ENCODE data around the gene CPT1A.

The CPT1A gene

GRCh38 chr11:68831124-68831523, 10.6 kb downstream of the CPT1A start:
- DNase-seq (ENCODE audit: low read depth in 2 of 2), result no peak
- no peak overlapping the region for H3K4me3 ChIP-seq (replicated peaks in 1 of 2; ENCODE audit: low read depth in 2 of 2, low read length in 2 of 2)

DNA sequence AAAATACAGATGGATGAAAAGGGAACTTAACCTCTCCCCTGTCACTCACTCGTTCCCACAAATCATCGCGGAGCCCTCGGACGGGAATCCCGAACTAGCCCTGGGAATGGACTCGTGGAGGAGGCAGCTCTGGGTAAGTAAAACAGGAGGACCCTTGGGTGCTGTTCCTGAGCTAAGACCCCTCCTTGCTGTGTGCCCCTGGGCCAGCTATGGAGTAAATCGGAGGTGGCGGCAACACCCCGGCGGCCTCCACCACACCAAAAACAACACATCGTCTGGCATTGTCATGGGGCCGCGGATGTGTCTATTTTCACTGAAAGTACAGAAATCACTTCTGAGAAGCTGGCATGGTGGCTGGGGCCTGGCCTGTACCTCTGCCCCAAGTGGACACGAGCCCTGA, 12.1 kb downstream of the CPT1A start:
- DNase-seq (ENCODE audit: low read depth in 2 of 2), result no peak
- H3K4me3 ChIP-seq (replicated peaks in 1 of 2; ENCODE audit: low read depth in 2 of 2, low read length in 2 of 2), result no peak overlapping the region
- TF ChIP-seq, protein P1, sequence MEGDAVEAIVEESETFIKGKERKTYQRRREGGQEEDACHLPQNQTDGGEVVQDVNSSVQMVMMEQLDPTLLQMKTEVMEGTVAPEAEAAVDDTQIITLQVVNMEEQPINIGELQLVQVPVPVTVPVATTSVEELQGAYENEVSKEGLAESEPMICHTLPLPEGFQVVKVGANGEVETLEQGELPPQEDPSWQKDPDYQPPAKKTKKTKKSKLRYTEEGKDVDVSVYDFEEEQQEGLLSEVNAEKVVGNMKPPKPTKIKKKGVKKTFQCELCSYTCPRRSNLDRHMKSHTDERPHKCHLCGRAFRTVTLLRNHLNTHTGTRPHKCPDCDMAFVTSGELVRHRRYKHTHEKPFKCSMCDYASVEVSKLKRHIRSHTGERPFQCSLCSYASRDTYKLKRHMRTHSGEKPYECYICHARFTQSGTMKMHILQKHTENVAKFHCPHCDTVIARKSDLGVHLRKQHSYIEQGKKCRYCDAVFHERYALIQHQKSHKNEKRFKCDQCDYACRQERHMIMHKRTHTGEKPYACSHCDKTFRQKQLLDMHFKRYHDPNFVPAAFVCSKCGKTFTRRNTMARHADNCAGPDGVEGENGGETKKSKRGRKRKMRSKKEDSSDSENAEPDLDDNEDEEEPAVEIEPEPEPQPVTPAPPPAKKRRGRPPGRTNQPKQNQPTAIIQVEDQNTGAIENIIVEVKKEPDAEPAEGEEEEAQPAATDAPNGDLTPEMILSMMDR (IDR thresholded peaks at IDR 0.05; ENCODE audit: low read depth, low read length), result no peak

More at GRCh38 chr11:68831124-68831523, 10.6 kb downstream of the CPT1A start:
- TF ChIP-seq, protein P1 (IDR thresholded peaks at IDR 0.05; ENCODE audit: low read depth, low read length), result no peak

DNA sequence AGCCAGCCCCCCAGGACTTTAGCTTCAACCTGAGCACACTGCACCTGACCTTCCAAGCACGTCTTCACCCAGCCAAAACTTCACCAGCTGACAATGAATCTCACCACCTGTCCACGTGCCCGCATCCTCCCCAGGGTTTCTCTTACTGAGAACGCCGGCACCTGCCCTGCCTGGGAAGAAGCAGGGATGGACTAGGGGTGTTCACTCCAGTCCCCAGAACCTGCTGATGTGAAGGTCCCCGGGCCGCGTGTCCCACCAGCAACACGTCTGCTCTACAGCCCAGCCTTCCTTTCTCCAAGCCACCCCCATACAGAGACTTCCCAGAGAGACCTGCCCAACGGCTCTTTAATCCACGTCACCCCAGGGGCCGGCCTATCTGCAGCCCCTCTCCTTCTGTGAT, 12.8 kb downstream of the CPT1A start:
- no peak for DNase-seq (ENCODE audit: low read depth in 2 of 2)
- H3K4me3 ChIP-seq (replicated peaks in 1 of 2; ENCODE audit: low read depth in 2 of 2, low read length in 2 of 2), result no peak overlapping the region
- TF ChIP-seq, protein P1 (IDR thresholded peaks at IDR 0.05; ENCODE audit: low read depth, low read length), result no peak

DNA sequence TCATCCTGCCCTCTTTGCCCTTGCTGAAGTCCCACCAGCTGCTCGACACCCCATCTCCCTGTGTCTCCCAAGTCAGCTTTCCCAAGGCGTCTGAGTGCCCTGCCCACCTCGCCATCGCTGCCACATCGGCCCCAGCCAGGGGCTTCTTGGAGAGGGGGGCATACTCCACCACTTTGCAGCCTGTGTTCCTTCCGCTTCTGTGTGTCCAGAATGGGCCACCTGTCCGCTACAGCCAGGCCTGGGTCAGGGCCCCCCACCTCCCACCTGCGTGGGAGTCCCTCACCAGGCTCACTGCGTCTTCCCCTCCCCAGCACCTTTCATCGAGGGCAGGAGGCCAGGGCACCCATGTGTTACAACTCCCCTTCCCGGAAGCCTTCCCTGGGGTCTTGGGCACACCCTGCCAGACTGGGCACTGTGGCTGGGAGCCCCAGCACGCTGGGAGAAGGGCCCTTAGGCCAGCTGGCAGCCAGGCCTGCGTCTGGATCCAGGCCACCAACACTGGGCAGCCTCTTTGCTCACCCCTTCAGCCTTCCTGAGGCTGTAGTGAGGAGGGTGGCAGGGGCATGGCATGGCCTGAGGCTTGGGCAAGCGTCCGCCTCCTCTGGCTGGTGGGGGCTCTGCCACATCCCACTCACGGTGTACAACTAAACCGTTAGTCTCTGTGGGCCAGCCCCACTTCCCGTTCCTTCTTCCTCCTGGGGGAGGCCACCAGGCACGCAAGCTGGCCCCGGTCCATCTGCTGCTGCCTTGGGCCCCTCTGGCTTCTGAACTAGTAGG, 13.4 kb downstream of the CPT1A start:
- no peak overlapping the region for H3K4me3 ChIP-seq (replicated peaks in 1 of 2; ENCODE audit: low read depth in 2 of 2, low read length in 2 of 2)
- DNase-seq (ENCODE audit: low read depth in 2 of 2), result no peak

GRCh38 chr11:68827733-68828132, 14.0 kb downstream of the CPT1A start:
- no peak for DNase-seq (ENCODE audit: low read depth in 2 of 2)
- no peak overlapping the region for H3K4me3 ChIP-seq (replicated peaks in 1 of 2; ENCODE audit: low read depth in 2 of 2, low read length in 2 of 2)
- TF ChIP-seq, protein P1 (IDR thresholded peaks at IDR 0.05; ENCODE audit: low read depth, low read length), result no peak

More for the DNA sequence above, 13.4 kb downstream of the CPT1A start:
- TF ChIP-seq, protein P1 (IDR thresholded peaks at IDR 0.05; ENCODE audit: low read depth, low read length), result no peak

GRCh38 chr11:68826726-68827125, 15.0 kb downstream of the CPT1A start:
- DNase-seq (ENCODE audit: low read depth in 2 of 2), result no peak
- TF ChIP-seq, protein P1 (IDR thresholded peaks at IDR 0.05; ENCODE audit: low read depth, low read length), result no peak
- H3K4me3 ChIP-seq (replicated peaks in 1 of 2; ENCODE audit: low read depth in 2 of 2, low read length in 2 of 2), result no peak overlapping the region
